Activated CD4-positive, alpha-beta T cell treated with anti-CD3 and anti-CD28 coated beads for 4 hours (primary cell): ENCODE measurements around the gene EPAS1.
"Not testable (repeated sequence)": the region's sequence is repeated elsewhere in the genome, so short reads cannot be mapped to it uniquely, and the experiment has no call there.

Experiments used
- DNase-seq, 2 donors: peaks; one replicate each; pipeline ENCODE4 v3.0.0-alpha.2; 2020

Gene EPAS1

DNA sequence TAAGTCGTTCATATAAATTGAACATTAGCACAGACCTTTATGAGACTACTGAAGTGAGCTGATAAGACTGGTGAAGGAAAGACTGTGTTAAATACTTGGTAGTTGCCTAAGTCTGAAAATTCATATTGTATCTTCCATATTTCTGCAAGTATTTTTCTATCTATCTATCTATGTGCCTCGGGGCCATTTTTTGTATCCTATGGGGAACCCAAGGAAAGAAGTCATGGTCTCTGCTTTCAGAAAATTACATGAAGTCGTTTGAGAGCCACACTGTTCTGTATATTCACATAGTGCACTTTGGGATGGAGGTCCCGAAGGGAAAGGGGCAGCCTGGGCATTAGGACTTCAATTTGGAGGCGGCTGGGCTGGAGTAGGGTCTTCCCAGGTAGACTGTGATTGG lies 89.6 kb downstream of the EPAS1 start:
- DNase-seq, result no peak

DNA sequence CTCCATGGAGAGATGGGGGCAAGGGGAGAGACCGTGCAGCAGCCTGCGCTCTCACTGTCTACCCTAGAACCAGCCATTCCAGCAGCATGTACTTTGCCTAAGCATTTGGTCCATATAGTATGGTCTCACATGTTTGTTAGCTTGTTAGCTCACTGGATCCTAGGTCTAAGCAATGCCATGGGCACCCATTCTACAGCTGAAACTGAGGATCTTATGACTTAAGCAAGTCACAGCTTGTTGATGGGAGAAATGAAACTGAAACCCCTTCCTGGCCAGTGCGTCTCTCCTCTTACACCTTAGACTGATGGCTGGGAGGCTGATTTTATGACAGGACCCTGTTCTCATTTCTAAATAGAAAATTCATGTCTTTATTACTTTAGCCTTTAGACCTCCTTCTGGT lies 90.1 kb downstream of the EPAS1 start:
- no peak for DNase-seq

DNA sequence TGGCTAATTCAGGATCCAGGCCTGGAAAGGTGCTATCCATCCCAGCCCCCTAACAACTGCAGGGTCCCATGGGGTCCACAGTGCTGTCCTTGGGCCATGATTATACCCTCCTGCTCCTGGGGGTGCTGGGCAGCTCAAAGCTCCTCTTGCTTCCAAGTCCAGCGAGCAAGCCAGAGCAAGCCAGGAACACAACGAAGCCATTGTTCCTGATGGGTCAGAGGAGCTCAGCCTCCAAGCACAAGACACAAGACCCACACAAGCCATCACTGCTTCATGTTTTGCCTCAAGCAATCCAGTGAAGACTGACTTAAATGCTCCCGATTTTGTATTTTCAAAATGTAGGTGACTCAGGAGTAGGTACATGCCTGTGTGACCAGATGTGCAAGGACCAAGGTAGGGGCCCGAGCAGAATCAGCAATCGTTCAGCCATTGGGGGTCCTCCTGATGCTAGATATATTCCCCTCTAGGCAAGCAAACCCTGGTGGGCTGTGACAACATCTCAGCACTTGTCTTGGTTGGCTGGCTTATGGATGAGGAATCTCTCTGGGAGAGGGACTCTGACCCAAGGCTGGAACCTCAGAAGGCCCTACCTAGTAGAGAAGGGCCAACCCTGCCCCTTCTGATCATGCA lies 90.8 kb downstream of the EPAS1 start:
- no peak for DNase-seq

DNA sequence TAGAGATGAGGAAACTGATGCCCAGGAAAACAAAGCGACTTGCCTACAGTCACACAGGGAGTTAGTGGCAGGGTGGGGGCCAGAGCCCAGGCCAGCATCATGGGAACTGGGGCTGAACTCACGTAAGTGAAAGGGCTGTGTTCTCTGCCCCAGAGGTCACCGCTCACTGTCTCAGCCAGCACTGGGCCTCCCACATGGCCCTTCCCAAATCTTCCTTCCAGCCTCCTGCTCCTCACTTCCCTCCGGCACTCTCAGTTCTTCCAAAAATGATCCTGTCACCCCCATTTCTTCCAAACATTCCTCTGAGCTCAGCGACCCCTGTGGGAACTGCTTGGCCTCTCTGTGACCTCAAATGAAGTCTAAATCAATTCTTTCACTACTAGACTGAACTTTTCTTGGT lies 91.7 kb downstream of the EPAS1 start:
- no peak for DNase-seq

DNA sequence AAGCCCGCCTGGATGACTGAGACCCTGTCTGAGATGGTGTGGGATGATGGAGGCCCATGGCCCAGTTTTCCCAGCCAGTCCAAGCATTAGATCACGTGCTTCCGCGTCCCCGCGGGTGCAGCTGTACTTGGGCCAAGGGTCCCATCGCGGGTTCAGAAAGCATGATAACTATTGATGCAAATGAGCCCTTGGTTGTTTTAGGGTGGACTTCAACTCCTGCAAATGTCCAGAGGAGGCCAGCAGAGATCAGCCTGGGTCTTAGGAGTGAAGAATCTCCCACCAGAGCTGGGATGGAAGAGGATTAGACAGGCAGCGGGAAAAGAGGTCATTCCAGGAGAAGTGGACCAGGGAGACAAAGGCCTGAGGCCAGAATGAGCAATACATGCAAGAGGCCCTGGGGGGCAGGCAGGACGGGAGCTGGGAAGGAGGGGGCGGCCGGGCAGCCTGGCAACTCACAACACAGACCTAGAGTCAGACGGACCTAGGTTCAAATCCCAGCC lies 92.3 kb downstream of the EPAS1 start:
- DNase-seq, result no peak

DNA sequence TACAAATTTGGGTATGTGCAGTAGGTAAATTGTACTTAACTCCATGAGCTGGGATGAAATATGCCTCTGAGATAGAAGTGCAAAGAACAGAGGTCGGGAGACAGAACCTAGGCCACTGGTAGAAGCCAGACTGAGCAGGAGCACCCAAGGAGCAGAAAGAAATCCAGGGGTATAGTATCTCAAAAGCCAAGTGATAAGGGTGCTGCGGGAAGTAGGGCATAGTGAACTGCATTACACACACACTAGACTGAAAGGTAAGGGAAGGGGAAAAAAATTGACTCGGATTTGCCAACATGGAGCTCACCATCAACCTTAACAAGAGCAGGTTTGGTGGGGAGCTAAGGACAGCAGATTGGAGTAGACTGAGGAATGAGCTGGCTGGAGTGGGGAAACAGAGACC lies 92.8 kb downstream of the EPAS1 start:
- DNase-seq, result no peak

DNA sequence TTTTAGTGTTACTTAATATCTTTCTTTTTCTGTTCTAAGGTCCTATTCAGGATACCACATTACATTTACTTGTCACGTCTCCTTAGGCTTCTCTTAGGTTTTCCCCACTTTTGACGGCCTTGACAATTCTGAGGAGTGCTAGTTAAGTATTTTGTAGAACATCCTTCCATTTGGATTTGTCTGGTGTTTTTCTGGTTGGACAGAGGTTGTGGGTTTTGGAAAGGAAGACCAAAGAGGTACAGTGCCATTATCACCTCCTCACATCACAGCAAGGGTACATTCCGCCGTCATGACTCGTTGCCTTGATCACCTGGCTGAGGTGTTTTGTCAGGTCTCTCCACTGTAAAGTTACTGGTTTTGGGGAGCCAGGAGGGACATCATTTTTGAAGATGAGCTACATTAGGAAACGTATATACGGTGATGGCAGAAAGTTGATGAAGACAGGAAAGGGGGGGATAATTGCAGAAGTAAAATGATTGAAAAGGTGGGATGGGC lies 93.7 kb downstream of the EPAS1 start:
- no peak for DNase-seq

DNA sequence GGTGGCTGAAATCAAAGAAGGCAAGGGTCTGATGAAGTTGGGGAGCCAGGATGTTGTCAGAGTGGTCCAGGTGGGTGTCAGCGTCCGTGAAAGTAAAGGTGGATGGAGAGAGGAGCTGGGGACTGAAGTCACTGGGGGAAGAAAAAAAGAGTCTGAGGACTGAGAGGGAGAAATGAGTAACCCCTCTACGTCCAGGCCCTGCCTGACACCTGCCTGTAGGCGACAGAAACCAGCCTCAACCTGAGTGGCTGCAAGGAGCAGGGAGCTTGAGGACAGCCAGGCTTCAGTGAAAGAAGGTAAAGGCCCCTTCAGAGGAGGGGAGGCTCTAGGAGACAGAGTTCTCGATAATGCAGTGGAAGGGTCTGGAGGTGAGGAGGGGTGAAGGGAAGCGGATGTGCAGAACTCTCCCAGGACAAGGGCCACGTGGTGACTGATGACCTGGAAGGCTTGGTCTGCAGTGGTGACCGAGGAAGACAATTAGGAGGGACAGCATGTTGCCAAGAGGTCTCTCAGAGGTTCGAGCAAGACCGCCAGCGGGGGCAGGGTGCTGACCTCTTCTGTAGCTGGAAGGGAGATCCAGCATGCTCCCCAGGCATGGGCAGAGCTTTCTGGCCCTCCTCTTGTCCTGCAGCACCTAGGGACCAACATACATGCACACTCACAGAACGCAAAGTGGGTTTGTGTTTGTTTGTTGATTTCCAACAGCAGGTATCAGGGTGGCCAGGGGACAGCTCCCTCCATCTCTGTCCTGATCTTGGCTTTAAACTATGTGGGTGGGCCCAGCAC lies 95.5 kb downstream of the EPAS1 start:
- no peak for DNase-seq

DNA sequence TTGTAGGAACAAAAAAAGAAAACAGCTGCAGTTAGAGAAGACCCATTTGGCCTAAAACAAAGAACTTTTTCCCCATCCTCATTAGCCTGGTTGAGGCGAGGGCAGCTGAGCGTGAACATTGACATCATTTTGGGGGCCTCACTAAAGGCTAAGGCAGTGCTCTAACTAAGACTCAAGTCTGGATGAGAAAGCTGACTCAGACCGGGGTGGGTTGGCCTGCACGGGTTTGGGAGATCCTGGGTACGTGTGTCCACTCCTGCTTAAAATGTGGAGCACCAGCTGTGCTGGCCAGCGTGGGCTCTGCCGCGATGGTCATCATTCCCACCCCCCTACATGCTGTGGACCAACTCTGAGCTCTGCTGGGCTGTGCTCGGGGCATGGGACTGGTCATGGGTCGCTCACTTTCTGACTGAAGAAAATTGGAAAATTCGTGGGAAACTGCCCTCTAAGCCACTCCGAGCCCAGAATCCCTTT lies 96.2 kb downstream of the EPAS1 start:
- DNase-seq, result no peak

DNA sequence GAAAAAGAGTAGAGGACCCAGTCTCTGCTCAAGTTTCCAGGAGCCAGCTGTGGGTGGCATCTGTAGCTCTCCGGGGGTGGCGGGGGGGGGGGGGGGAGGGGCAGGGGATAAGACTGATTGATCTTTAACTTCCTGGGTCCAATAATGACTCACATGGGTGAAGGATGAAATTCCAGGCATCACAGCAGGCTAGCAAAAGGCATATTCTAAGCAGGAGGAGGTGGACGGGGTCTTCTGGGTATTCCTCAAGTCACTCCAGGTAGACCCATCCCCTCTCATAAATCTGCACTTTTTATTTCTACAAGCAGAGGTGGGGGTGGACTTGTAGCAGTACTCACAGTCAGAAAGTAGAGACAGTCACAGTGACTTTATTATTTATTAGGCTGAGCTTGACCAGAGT lies 96.7 kb downstream of the EPAS1 start:
- DNase-seq, result no peak

DNA sequence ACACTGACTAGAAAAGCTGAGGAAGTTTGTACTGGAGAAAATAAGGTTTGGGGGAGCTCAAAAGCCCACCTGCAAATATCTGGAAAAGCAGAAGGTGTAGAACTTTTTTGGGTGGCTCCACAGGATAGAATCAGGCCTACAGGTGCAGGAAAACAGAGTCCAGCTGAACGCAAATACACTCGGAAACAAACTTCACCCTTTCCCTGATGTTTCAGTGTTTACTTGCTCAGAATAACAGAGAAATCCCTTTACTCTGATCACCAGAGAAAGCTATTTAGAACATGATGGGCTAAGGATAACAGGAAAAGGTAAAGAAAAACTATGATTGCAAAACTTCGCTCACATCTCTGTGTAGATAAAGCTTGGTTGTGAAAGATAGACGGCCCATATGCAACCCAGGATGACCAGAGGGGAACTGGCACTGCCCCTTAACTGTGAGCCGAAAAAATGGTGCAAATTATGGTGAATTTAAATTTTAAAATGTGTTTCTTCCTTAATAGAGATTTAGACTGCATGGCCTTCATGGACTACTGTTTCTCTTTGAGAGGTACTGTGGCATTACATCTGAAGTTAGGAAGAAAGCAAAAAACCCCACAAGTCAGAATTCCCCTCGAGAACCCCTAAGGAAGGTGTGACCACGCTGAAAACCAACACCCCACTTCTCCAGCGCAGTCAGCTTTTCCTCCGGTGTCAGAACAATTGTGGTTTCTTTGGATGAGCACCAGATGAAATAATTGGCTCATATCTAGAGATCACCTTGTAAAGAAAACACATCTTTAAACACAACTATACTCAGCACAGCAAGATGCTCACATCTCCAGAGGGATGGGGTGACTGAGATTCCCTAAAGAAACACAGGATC lies 97.7 kb downstream of the EPAS1 start:
- no peak for DNase-seq

DNA sequence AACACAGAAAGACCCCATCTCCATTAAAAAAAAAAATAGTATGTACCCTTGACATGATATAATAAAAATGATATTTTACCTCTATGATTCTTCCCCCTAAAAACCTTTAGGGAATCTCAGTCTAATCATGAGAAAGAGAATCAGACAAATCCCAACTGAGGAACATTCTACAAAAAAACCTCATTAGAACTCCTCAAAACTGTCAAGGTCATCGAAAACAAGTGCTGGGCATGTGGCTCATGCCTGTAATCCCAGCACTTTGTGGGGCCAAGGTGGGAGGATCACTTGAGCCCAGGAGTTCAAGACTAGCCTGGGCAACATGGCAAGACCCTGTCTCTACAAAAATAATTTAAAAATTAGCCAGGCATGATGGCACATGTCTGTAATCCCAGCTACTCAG lies 98.5 kb downstream of the EPAS1 start:
- not testable (repeated sequence) for DNase-seq

DNA sequence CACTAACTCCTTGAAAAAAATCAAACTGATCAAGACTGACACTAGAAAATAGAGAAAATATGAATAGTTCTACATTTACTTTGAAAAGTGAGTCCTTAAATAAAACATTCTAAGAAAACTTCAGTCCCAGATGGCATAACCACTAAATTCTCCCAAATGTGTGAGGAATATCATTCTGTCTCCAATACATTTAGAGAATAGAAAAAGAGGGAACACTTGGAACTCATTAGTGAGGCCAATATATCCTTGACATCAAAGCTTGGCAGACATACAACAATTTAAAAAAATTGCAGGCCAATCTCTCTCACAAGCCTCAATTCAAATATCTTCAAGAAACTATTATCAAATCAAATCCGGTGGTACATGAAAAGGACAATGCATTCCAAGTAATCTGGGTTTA lies 102.8 kb downstream of the EPAS1 start:
- no peak for DNase-seq

DNA sequence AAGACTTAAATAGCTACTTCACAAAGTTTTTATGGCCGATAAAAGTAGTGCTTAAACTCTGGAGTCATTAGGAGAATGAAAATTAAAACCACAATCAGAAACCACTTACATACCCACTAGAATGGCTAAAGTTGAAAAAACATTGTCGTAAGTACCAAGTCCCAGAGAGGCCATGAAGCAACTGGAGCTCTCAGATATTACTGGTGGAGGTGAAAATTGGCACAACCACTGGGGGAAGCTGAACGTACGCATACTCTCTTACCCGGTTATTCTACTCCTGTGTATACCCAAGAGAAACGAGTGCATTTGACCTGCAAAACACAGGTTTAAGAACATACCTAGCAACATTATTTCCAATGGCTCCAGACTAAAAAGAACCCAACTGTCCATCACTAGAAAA lies 105.7 kb downstream of the EPAS1 start:
- DNase-seq, result no peak

DNA sequence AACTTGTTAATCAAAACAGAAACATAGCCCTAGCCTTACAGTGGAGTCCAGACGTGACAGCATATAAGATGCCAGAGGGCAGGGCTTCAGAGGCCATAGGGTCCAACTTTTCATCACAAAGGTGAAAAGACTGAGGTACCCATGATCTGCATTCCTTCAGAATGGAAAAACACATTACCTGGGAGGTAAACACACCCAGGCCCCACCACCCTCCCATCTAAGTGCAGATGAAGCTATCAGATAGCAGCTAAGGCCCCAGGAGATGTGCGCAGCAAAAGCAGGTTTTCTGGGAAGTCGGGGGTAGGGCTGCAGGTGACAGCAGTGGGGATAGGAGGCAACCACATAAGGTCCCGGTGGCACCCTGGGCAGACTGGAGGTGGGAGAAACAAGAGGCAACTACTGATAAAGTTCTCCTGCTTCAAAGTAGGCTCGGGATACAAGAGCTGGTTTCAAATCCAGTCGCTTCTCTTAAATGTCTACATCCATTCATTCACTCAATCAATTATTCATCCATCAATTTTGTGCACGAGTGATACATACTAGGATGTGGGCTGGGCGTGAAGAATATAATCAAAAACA lies 107.1 kb downstream of the EPAS1 start:
- DNase-seq, result no peak

DNA sequence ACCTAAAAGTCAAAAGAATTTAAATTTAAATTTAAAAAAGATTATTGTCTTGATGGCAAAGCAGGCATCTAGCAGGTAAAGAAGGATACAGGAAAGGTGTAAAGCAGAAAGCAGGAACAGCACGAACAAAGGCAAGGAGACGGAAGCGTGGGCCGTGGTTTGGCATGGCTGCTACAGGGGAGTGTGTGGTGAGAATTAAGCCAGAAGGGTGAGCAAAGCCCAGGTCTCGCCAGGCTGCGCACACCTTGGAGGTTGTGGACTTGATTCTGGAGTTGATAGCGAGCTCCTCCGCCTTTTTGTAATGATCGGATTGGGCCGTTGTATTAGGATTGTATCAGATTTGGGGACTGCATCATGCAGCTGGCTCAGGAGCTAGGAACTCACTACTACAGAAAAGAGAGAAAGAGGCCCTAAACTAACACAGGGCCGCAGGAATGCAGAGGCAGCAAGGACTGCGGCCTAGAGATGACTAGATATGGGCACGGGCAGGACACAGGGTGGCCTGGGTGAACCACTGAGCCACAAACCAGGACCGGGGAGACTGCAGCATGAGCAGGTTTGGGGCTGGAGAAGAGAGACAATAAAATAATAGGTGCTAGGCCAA lies 110.7 kb downstream of the EPAS1 start:
- DNase-seq, result no peak

DNA sequence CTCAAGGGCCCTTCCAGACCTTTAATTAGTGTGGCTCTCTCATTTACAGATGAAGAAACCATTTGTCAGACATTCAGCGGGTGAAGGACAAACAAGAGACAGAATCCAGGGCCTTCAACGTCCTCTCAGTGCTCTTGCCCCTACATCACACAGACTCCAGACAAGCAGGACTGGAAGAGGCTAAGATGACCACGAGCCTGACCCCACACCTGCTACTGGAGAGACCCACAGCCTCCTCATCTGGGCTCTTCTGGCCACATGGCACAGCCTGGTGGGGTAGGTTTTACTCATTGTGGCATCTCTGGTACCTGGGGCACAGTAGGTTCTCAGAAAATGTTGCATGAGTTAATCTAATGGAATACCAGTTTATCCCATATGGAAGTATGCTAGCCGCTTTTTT lies 112.5 kb downstream of the EPAS1 start:
- DNase-seq, result no peak

DNA sequence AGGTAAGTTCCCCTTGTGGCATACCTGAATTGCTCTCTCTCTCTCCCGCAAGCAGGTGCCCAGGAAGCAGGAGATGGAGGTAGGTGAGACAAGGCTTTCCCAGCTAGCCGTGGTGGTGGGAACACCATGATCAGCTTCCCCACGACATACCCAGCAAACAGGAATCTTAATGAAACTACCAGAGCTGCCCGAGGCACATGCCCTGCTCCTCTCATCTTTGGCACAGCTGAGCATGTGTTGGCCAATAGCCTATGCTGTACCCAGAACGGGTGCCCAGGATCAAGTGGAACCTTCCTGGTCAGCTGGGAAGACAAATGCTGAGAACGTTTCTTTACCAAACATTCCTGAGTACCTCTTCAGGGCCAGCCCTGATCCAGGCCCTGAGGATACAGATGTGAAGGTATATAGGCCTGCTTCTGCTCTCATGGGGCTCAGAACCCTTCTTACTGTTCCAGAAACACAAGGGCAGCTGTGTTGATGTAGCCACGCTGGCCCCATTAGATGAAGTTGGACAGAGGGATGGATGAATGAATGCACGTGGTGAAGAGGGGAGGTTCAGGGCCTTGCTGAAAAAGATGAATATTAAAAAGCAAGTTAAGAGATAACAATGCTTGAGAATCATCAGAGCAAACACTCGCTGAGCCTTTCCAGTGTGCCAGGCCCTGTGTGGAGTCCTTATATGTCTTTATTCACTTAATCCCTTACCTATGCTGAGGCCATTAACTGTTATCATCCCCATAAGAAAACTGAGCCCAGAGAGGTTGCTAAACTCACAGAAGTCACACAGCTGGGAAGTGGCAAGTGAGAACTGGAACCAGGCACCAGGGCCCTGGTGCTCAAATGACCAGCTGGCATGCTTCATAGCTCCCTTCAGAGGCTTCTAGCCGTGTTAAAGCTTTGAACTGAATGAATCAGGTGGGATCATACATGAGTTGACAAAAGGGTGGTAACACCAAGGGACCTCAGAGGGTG lies 113.4 kb downstream of the EPAS1 start:
- DNase-seq, result no peak

DNA sequence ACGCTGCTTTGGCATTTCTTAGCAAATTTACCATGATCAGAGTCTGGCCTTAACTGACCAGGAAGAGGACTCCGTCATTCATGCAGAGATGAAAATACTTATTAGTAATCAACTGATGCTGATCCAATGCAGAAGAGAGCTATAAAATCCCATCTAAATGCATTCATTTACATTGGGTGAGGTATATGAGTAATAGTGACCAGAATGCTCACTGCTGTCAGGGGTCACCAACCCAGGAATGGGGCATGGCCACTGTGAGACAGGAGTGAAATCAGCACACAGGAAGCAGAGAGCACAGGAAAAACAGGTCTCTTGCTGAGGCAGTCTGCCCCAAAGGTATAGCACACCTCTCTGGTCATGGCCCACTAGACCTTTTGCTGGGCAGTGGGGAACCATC lies 114.0 kb downstream of the EPAS1 start:
- no peak for DNase-seq

DNA sequence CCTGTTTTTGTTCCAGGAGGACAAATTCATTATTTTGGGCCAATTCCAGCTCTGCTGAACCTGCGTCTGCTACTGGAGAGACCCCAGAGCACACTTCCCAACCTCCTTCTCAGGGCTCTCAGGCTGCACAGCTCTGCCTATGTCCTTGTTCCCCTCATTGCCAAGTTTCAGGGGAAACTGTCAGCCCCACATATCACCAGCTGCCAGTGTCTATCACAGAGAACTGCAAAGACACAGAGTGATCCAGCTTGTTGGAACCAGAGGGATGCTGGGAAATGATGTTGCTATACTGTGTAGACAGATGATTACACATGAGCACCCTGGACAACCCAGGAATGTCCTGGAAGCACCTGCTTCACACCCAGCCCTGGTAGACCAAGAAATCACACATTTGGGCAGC lies 114.8 kb downstream of the EPAS1 start:
- DNase-seq, result no peak

DNA sequence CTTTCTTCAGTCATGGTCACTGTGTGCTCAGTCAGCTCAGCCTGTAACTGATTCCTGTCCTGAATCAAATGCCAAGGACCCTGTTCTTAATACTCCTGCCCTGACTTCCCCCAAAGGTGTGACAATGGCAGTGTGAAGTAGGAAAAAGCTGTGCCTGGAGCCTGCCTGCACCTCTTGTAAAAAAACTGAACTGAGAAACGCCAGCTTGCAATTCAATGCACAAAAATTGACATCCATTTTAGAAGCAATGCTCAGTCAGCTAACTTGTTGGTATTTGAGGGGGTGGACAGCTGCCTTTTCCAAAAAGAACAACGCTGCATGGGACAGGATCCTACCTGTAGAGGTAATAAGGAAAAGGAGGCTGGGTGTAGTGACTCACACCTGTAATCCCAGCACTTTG lies 115.9 kb downstream of the EPAS1 start:
- DNase-seq, result no peak
